ENCODE data around the gene PROB1. TPM values are rescaled to one million over a fixed set of nuclear protein-coding genes. Genes with fewer than 3 reads are reported as not detected.

Gene PROB1
- total and polyA plus RNA-seq, 7 donors, result 15.2 to 86.7 (median 42.3) TPM

DNA sequence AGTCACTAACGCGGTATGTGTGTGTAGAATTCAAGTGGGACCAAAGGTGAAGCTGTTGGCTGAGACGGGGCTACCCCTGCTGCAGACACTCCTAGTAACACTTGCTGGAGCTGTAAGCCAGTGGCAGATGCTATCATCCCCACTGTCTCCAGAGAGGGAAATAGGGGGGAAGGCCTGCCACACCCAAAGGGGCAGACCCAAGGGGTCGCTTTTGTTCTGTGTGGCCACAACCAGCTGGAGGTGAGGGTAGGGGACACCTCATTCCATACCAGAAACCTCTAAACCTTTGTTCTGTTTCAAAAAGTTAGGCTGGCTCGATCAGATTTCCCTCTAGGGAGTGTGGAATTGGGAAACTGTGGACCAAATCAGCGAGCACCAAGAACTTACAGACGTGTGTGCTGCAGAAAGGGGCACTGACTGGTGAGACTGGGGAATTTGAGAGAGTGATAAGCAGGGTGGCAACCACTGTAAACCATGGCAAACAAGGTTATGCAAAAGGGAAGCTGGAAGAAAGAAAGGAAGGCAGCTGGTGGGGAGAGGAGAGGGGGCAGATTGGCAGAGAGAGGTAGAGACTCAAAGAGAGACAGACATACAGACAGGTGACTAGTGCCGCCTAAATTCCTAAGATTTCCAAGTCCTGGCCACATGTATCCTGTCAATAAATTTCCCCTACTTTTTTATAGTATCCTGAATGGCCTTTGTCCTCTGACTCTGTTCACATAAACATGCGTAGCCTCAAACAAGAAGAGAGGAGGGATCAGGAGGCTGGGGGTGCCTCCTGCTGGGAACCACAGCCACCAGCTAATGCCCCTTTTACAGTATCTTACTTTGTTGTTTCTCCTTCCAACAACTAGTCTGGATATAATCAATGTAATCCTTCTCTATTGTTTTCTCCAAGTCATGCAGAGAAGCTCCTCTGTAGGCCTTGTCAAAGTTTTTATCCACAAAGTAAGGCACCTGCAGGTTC is 24.6 kb upstream of the PROB1 start:
- Histone ChIP-seq H3K36me3 (ENCODE audit: insufficient read depth in 1 of 2, low read depth in 1 of 2) (peaks cover 0 to 24% of the 10 kb centered on the region in 2 donors), H3K4me1 (peaks cover 52% of the 10 kb centered on the region), H3K27ac (peak overlapping the region; percentile 85), H3K9me3 (no peaks in the 10 kb centered on the region), H3K27me3 (ENCODE audit: insufficient read depth in 3 of 3, low read length in 2 of 3) (no peaks in the 10 kb centered on the region), H3K4me3 (no peak overlapping the region)
- TF ChIP-seq, protein P1, sequence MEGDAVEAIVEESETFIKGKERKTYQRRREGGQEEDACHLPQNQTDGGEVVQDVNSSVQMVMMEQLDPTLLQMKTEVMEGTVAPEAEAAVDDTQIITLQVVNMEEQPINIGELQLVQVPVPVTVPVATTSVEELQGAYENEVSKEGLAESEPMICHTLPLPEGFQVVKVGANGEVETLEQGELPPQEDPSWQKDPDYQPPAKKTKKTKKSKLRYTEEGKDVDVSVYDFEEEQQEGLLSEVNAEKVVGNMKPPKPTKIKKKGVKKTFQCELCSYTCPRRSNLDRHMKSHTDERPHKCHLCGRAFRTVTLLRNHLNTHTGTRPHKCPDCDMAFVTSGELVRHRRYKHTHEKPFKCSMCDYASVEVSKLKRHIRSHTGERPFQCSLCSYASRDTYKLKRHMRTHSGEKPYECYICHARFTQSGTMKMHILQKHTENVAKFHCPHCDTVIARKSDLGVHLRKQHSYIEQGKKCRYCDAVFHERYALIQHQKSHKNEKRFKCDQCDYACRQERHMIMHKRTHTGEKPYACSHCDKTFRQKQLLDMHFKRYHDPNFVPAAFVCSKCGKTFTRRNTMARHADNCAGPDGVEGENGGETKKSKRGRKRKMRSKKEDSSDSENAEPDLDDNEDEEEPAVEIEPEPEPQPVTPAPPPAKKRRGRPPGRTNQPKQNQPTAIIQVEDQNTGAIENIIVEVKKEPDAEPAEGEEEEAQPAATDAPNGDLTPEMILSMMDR (IDR thresholded peaks at IDR 0.05), result no peak
- 49 to 61% (median 56%) methylated on average over 9 of the region's 9 CpGs for WGBS, 3 donors
- intact Hi-C loops (cut with DNase I), result loop anchor here in 1 of 2 donors (5.0 to 10.0 kb wide), 2 partner anchors 143 to 345 kb away; partner anchors contain the start of gene UBE2D2
- DNase-seq (no peak), ATAC-seq (no peak)

DNA sequence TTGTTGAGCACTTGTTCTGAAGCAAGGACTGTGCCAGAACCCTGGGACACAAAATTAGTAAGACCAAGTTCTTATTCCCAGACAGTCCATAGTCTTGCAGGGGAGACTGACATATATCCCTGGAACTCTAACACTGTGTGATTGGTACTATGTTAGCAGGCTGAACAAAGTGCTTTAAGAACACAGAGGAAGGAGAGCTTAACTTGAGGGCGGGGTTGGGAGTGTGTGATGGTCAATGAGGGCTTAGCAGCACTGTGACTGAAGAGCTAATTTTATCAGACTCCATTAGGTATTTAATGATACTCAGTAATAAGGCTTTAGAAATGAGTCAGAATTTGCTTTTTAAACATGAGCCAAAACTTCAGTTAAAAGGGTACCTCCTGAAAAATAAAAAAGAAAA is 23.9 kb upstream of the PROB1 start:
- H3K4me1 ChIP-seq, result peaks cover 58% of the 10 kb centered on the region
- no peak for DNase-seq
- TF ChIP-seq, protein P1 (IDR thresholded peaks at IDR 0.05), result no peak
- peaks cover 0 to 17% of the 10 kb centered on the region in 2 donors for H3K36me3 ChIP-seq (ENCODE audit: insufficient read depth in 1 of 2, low read depth in 1 of 2)
- no peaks in the 10 kb centered on the region for H3K27me3 ChIP-seq (ENCODE audit: insufficient read depth in 3 of 3, low read length in 2 of 3)
- intact Hi-C loops (cut with DNase I), result loop anchor here in 1 of 2 donors (10.0 kb wide), 1 partner anchor 346 kb away; no protein-coding TSS in a partner anchor
- H3K27ac ChIP-seq, result peak overlapping the region; percentile 85
- WGBS, 3 donors, result 15 to 38% (median 23%) methylated on average over 1 of the region's 1 CpG
- no peak overlapping the region for H3K4me3 ChIP-seq
- H3K9me3 ChIP-seq, result no peaks in the 10 kb centered on the region
- ATAC-seq, result peak in 3 of 4 donors; percentile 52 to 68 (median 52)

DNA sequence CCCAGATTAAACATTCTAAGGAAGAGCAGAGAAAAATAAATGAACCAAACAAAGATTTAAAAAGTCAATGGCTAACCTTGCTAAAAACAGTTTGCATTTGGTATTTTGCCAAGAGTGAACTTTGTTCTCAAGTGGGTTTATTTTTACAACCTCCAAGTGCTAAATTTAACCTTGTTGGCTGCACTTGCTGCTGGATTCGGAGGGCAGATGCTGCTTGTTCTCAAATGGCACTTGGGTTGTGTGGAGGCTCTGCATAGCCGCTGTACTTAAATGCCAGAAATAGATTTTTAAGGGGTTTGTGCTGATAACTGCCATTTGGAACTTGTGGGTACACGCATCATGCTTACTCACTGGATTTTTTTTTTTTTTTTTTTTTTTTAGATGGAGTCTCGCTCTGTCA is 22.3 kb upstream of the PROB1 start:
- no peak overlapping the region for H3K4me3 ChIP-seq
- peak; percentile 33 to 60 for DNase-seq
- no peaks in the 10 kb centered on the region for H3K9me3 ChIP-seq
- intact Hi-C loops (cut with DNase I), result loop anchor here in 1 of 2 donors (10.0 kb wide), 1 partner anchor 348 kb away; no protein-coding TSS in a partner anchor
- ATAC-seq, result peak; percentile 50 to 79 (median 70)
- H3K4me1 ChIP-seq, result peaks cover 59% of the 10 kb centered on the region
- no peaks in the 10 kb centered on the region for H3K27me3 ChIP-seq (ENCODE audit: insufficient read depth in 3 of 3, low read length in 2 of 3)
- 19 to 31% (median 23%) methylated on average over 4 of the region's 4 CpGs for WGBS, 3 donors
- peaks cover 0 to 19% of the 10 kb centered on the region in 2 donors for H3K36me3 ChIP-seq (ENCODE audit: insufficient read depth in 1 of 2, low read depth in 1 of 2)
- H3K27ac ChIP-seq, result peak overlapping the region; percentile 85
- TF ChIP-seq, protein P1 (IDR thresholded peaks at IDR 0.05), result no peak

DNA sequence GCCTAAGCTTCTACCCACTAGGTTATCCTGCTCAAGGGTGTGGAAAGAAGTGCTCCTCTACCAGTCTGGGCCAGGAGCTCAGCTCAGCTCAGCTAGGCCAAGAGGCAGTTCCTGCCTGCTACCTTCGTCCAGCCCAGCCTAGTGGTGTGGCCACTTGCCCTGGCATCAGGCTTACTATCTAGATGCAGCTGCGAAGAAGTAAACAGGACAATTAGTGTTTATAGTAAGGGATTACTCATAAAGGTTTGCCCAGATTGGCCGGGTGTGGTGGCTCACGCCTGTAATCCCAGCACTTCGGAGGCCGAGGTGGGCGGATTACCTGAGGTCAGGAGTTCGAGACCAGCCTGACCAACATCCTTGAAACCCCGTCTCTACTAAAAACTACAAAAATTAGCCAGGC is 21.7 kb upstream of the PROB1 start:
- no peaks in the 10 kb centered on the region for H3K27me3 ChIP-seq (ENCODE audit: insufficient read depth in 3 of 3, low read length in 2 of 3)
- peak in 1 of 2 donors; percentile 46 for DNase-seq
- no peak overlapping the region for H3K4me3 ChIP-seq
- H3K27ac ChIP-seq, result peak overlapping the region; percentile 85
- H3K9me3 ChIP-seq, result no peaks in the 10 kb centered on the region
- WGBS, 3 donors, result 36 to 55% (median 44%) methylated on average over 9 of the region's 9 CpGs
- H3K36me3 ChIP-seq (ENCODE audit: insufficient read depth in 1 of 2, low read depth in 1 of 2), result peaks cover 0 to 16% of the 10 kb centered on the region in 2 donors
- ATAC-seq, result peak in 3 of 4 donors; percentile 21 to 30 (median 23)
- H3K4me1 ChIP-seq, result peaks cover 59% of the 10 kb centered on the region
- intact Hi-C loops (cut with DNase I), result loop anchor here in 1 of 2 donors (10.0 kb wide), 1 partner anchor 348 kb away; no protein-coding TSS in a partner anchor
- TF ChIP-seq, protein P1 (IDR thresholded peaks at IDR 0.05), result no peak

All from psoas muscle (tissue), 8 donors.